GM10847 (cell line): ENCODE results near the gene SEC24C.
"Not testable (repeated sequence)": the region's sequence is repeated elsewhere in the genome, so short reads cannot be mapped to it uniquely, and the experiment has no call there.

Source experiments
- POLR2A ChIP-seq: IDR thresholded peaks from 2 replicates; pipeline ENCODE4 v1.6.1; 2011; ENCODE audit not compliant: insufficient read length; ENCODE audit errors: extremely low read depth

SEC24C gene, protein sequence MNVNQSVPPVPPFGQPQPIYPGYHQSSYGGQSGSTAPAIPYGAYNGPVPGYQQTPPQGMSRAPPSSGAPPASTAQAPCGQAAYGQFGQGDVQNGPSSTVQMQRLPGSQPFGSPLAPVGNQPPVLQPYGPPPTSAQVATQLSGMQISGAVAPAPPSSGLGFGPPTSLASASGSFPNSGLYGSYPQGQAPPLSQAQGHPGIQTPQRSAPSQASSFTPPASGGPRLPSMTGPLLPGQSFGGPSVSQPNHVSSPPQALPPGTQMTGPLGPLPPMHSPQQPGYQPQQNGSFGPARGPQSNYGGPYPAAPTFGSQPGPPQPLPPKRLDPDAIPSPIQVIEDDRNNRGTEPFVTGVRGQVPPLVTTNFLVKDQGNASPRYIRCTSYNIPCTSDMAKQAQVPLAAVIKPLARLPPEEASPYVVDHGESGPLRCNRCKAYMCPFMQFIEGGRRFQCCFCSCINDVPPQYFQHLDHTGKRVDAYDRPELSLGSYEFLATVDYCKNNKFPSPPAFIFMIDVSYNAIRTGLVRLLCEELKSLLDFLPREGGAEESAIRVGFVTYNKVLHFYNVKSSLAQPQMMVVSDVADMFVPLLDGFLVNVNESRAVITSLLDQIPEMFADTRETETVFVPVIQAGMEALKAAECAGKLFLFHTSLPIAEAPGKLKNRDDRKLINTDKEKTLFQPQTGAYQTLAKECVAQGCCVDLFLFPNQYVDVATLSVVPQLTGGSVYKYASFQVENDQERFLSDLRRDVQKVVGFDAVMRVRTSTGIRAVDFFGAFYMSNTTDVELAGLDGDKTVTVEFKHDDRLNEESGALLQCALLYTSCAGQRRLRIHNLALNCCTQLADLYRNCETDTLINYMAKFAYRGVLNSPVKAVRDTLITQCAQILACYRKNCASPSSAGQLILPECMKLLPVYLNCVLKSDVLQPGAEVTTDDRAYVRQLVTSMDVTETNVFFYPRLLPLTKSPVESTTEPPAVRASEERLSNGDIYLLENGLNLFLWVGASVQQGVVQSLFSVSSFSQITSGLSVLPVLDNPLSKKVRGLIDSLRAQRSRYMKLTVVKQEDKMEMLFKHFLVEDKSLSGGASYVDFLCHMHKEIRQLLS

DNA sequence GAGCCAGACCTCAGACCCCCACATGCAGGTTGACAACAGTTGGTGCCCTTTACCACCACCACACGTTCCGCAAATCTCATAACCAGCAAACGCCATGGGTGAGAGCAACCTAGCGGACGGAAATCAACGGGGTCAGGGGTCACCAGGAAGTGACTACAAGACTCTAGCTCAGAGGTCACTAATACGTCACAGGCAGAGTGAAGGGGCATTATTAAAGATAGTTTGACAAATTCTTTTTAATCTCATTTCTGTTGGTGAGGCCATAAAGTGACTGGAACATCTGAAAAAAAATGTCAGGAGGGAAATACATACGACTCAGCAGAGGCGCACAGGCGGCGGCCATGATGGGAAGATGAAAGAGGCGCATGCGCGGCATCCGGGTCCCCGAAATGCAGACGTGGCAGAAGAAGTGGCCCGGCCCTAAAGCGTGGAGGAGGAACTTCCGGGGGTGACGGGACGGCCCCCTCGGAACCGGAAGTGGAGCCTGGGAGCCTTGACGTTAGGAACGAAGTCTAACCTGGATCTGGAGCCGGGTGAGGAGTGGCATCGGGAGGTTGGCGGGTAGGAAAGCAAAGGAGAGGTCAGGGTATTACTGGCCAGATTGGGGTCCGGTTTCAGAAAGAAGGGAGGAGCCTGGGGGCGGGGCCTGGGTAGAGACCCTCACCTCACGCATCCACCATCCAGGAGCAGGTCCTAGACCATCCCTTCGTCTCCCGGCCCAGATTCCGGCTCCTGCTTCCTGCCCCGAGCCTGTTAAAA is at the start of gene SEC24C:
Gene SEC24C (plus strand): TSS at position 468 of the 759 bp plus-strand sequence. CDS start 2,461 bp downstream, outside the sequence.
- TF ChIP-seq POLR2A, result peak; percentile 60

DNA sequence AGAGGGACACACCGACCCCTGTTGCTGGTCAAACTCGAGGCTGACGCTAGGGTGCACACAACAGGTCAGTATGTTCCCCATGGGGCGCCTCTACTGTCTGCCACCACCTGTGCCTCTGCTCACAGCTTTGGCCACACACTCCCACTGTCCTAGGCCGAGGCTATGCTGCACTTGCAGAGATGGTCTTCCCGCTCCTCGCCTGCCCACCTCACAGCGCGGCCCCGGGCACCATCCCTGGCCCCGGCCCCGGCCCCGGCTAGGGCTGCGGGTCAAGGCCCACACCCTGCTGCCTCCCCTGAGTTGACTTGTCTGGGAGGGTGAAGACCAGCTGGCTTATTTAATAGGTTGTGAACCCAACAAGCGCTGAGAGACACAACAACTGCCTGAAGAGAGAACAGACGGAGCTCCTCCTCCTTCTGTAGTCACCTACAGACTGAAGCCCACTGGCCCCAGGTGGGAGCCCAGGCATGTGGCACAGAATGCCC is 46.5 kb upstream of the SEC24C start, which contains the start of gene AGAP5:
Gene AGAP5 (minus strand): TSS at position 435 of the 485 bp plus-strand sequence. CDS start 354 bp downstream, at position 81.
- TF ChIP-seq POLR2A, result not testable (repeated sequence)

DNA sequence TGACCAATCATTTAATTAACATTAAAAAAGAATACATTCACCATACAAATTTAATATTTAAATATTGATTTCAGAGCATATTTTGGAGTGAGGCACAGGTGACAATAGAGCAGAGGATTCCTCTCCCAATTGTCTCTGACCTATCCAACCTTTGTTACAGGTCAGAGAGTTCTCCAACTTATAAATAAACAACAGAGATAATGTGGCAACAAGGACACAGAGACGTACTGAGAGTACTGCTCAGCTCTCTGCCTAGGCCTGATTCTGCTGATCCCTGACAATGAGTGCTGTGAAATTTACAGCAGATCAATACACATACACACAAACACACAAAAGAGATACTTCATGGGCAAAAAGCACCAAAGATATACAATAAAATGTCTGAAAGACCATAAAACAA is 27.9 kb upstream of the SEC24C start:
- no peak for TF ChIP-seq POLR2A

DNA sequence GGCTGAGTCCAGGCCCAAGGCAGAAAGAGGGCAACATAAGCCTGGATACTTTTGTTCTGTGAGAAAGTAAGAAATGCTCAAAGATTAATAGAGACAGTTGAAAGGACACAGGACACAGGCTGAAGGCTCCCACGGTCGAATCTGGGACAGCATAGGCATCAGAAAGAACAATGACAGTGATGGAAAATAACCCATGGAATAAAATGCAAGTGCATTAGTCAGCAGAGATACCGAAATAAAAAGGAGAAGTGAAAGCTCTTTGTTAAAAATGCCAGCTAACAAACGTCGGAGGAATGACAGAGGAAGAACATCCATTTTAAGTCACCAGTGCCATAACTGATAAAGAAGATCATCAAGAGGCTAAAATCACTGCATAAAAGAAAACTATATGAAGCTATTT is 26.6 kb upstream of the SEC24C start:
- TF ChIP-seq POLR2A, result no peak

DNA sequence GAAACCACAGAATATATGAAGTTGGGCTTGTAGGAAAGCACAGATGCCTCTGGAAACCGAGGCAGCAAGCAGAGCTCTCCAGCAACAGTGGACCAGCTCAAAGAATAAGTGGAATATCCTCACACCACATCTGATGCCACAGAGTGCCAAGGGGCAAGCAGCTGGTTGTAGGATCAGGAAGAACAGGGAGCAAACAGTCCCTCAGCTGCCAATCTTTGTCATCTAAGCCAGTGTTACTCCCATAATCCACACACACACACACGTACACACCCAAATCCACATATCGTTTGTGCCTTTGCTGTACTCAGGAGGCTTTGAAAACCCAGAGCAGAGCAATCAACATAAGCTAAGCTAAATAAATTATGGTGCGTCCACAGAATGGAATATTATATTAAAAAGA is 20.7 kb upstream of the SEC24C start:
- no peak for TF ChIP-seq POLR2A

DNA sequence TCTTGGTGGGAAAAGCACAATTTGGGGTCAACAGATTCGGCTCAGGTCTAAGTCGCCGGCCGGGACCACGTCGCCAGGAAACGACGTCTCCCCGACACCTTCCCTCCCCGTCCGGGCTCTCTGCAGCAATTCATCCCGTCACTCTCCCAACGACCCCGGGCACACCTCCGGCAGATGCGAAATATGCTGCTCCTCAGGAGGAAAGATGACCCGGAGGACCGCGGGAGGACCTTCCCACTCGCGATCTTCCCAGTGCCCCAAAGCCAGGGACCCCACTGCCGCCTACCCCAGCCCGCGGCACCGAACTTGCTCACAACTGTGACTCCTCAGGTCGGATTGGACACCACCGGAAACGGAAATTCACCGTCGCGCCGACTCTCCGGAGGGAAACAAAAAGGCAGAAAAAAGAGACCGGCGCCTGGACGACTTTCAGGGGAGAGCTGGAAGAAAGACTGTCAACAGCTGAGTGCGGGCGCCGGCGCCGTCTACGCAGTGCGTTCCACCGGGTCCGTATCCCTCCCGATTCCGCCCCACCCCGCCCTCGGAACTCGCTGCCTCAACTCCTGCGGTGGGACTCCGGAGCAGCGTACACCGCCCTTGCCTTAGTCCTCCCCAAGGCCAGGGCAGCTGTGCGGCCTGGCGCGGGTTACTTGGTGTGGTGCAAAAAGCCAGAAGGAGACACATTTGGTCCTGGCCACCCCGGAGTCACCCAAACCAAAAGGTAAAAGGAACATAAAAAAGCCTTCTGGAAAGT is 13.8 kb upstream of the SEC24C start:
- peak; percentile 85 for TF ChIP-seq POLR2A

DNA sequence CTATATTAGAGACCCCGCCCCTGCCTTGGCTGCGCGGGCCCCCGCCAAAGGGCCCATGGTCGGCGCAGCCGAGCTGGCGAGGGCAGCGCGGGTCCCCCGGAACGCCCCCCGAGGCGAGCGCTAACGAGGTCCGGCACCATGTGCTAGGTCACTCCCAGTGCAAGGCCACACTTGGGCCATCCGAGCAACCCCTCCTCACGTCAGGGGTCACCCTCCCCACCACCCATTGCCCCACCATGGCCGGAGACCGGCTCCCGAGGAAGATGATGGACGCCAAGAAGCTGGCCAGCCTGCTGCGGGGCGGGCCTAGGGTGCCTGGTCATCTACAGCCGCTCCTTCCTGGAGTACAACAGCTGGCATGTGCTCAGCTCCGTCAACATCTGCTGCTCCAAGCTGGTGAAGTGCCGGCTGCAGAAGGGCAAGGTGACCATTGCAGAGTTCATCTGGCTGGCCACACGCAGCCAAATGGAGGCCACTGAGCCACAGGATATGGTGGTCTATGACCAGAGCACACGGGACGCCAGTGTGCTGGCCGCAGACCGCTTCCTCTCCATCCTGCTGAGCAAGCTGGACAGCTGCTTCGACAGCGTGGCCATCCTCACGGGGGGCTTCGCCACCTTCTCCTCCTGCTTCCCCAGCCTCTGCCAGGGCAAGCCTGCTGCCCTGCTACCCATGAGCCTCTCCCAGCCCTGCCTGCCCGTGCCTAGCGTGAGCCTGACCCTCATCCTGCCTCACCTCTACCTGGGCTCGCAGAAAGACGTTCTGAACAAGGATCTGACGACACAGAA is 12.4 kb upstream of the SEC24C start:
- TF ChIP-seq POLR2A, result no peak

DNA sequence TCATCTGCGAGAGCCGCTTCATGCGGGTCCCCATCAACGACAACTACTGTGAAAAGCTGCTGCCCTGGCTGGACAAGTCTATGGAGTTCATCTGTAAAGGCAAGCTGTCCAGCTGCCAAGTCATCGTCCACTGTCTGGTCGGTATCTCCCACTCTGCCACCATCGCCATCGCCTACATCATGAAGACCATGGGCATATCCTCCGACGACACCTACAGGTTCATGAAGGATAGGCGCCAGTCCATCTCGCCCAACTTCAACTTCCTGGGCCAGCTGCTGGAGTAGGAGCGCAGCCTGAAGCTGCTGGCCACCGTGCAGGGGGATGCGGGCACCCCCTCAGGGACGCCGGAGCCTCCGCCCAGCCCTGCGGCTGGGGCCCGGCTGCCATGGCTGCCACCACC is 11.7 kb upstream of the SEC24C start:
- TF ChIP-seq POLR2A, result no peak

DNA sequence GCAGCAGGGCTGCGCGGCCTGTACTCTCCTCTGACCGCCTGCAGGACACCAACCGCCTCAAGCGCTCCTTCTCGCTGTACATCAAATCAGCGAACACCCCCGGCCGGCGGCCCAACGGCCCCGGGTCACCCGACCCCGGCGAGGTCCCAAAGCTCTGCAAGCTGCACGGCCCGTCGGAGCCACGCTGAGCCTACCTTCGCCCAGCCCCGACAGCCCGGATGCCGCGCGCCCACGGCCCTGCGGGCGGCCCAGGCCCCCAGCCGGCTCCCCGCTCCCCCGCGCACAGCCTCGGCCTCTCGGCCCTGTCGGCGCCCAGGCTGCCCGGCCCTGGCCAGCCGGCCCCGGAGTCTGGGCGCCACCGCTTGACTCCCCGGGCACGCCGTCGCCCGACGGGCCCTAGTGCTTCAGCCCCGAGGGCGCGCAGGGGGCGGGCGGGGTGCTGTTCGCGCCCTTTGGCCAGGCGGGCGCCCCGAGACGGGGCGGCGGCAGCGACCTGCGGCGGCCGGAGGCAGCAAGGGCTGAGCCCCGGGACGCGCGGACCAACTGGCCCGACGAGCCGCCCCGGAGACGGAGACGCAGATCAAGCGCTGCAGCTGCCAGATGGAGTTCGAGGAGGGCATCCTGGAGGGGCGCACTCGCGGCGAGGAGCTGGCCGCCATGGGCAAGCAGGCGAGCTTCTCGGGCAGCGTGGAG is 11.1 kb upstream of the SEC24C start:
- TF ChIP-seq POLR2A, result no peak

DNA sequence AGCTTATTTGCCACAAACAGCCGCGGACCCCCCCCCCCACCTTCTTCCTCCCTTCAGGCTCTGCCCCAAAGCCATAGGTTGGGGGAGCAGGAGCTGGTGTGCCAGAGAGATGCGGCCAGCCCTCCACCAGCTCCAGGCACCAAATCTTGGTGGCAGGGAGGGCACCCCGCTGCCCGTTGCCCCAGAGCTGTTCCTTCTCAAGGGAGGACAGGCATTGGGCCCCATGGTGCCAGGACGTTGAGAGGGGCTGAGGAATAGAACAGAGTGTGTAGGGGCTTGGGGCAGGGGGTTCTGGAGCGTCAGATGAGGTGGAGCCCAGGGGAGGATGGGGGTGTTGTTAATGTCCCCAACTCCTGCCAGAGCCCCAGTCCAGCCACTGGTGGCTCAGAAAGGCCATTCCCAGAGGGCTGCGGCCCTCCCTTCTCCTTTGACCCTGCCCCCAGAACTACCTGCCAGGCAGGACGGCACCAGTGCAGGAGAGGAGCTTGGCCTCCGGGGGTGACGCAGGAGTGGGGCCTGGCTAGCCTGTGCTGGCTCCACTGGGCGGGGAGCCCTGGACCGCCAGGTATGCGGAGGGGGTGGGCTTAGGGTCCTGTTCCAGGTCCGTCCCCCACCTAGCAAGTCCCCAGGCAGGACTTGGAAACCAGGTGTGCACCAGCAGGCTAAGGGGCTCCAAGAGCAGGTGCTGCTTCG is 10.0 kb upstream of the SEC24C start:
- no peak for TF ChIP-seq POLR2A

DNA sequence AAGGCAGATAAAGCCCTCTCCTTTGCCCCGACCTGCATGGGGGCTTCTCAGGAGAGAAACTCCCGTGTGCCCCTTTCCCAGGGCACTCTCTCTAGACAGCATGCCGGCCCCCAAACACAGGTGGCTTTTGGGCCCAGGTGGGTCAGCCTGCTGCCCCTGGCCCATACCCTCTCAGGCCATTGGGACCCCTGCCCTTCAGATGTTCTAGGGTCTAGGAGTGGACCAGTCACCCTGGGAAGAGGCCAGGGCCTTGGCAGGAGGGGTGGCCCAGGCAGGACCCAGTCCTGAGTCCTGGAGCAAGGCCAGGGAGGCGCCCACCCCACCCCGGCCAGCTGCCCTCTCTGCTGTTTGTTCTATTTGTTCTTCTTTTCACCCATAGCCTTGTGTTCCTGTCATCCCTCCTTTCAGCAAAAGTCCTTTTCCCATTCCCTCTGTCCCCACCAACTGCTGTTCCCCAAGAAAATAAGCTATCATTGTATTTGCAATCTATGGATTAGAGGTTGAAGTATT is 9.3 kb upstream of the SEC24C start:
- TF ChIP-seq POLR2A, result no peak

DNA sequence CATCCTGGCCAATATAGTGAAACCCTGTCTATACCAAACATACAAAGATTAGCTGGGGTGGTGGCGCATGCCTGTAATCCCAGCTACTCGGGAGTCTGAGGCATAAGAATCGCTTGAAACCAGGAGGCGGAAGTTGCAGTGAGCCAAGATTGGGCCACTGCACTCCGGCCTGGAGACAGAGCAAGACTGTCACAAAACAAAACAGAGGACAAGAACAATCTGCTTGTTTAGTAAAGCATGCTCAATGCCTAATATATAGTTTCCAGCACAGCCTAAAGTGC is 1.8 kb upstream of the SEC24C start:
- no peak for TF ChIP-seq POLR2A
